ENCODE results near the gene CSF3.

GRCh38 chr17:39966771-39967170 is 48.5 kb upstream of the CSF3 start:
- TF ChIP-seq POLR2AphosphoS5 (IDR thresholded peaks at IDR 0.05) (no peak), CTCF (IDR thresholded peaks at IDR 0.05; ENCODE audit: poor library complexity, severe bottlenecking) (no peak), TAF1 (IDR thresholded peaks at IDR 0.05; ENCODE audit: low read depth) (no peak), RAD21 (conservative IDR thresholded peaks at IDR 0.05) (no peak), EP300 (conservative IDR thresholded peaks at IDR 0.05; ENCODE audit: poor library complexity, severe bottlenecking) (no peak), EZH2 (IDR thresholded peaks at IDR 0.05; ENCODE audit: borderline replicate concordance, insufficient read depth, low read length, poor library complexity, severe bottlenecking) (no peak), REST (IDR thresholded peaks at IDR 0.05; ENCODE audit: borderline replicate concordance) (no peak), SMC3 (conservative IDR thresholded peaks at IDR 0.05; ENCODE audit: poor library complexity) (no peak), MXI1 (conservative IDR thresholded peaks at IDR 0.05; ENCODE audit: poor library complexity, severe bottlenecking) (no peak)

Data from neural cell (in vitro differentiated cells).